GM12801 (cell line): ENCODE results near the gene DPP9.

Experiments
- CTCF ChIP-seq: IDR thresholded peaks from one replicate; pipeline ENCODE4 v1.5.1; 2011; ENCODE audit warnings: control low read depth; ENCODE audit not compliant: insufficient read length; ENCODE audit errors: extremely low read depth

Gene DPP9

GRCh38 chr19:4711211-4711610, 12.4 kb downstream of the DPP9 start:
- TF ChIP-seq CTCF = no peak

GRCh38 chr19:4710281-4710600, 13.4 kb downstream of the DPP9 start:
- TF ChIP-seq CTCF = no peak

- no peak for TF ChIP-seq CTCF
Measured at GRCh38 chr19:4709440-4710280, 14.0 kb downstream of the DPP9 start.

- no peak for TF ChIP-seq CTCF
Measured at GRCh38 chr19:4707956-4708650, 15.5 kb downstream of the DPP9 start.

- TF ChIP-seq CTCF = no peak
Measured at GRCh38 chr19:4707322-4707721, 16.3 kb downstream of the DPP9 start.

- TF ChIP-seq CTCF = no peak
Measured at GRCh38 chr19:4705413-4706131, 18.1 kb downstream of the DPP9 start.

GRCh38 chr19:4704317-4704673, 19.3 kb downstream of the DPP9 start:
- TF ChIP-seq CTCF = no peak
